H1 (cell line): ENCODE data around the gene GRIFIN. TPM values are rescaled to one million over a fixed set of nuclear protein-coding genes. Genes with fewer than 3 reads are reported as not detected.

Source experiments
- FOSL1 ChIP-seq: IDR thresholded peaks from 2 replicates; pipeline ENCODE4 v1.6.1; 2011; ENCODE audit warnings: mild to moderate bottlenecking, low read depth, low read length, moderate library complexity; ENCODE audit not compliant: insufficient read depth
- GTF2F1 ChIP-seq: IDR thresholded peaks from 2 replicates; pipeline ENCODE4 v1.6.1; 2012; ENCODE audit warnings: low read depth, low read length, improper control_type of control experiment, borderline replicate concordance
- HDAC6 ChIP-seq: IDR thresholded peaks from one replicate; pipeline ENCODE4 v1.7.1; 2012; ENCODE audit warnings: low read depth, mild to moderate bottlenecking, inconsistent platforms, low read length, moderate library complexity
- SP4 ChIP-seq: IDR thresholded peaks from 2 replicates; pipeline ENCODE4 v1.6.1; 2012; ENCODE audit warnings: low read length, inconsistent platforms
- polyA plus RNA-seq, 7 experiments: library from polyadenylated mRNA; depleted of rRNA in 3 of 7; stranded (reverse) in 5 of 7; unstranded in 2 of 7; fragments of >200 nt in 5 of 7; fragments of 200-250 nt in 2 of 7; gene quantifications; 1 replicate in 5 of 7; 2 replicates in 1 of 7; 4 replicates in 1 of 7; pipeline versions ENCODE4 v1.2.1 to v1.2.3, GENCODE V29; 2011 to 2013; ENCODE audit warnings: missing spikeins in 2 of 7, mixed read lengths in 2 of 7
- total RNA-seq: library from RNA; stranded (reverse); fragmentation: NEBNext Ultra II Directional; extraction: Animal tissue kit (Norgen Biotek cat#: 25700); gene quantifications from 2 replicates; pipeline ENCODE4 v1.2.1, GENCODE V29; 2021
- TF ChIP-seq, protein P1 (sequence below): IDR thresholded peaks from 2 replicates; pipeline ENCODE4 v1.6.1; 2011; ENCODE audit warnings: low read depth, mild to moderate bottlenecking, low read length; ENCODE audit not compliant: insufficient read depth

GRIFIN gene
- total and polyA plus RNA-seq, 2 of the 8 experiments (the other 6 are each of a cell fraction or from before 2014, with no cell fraction given), result not detected

GRCh38 chr7:2493205-2494164 is 17.3 kb upstream of the GRIFIN start (continued):
- TF ChIP-seq GTF2F1 (no peak), SP4 (no peak), HDAC6 (no peak), FOSL1 (no peak)
- TF ChIP-seq, protein P1, sequence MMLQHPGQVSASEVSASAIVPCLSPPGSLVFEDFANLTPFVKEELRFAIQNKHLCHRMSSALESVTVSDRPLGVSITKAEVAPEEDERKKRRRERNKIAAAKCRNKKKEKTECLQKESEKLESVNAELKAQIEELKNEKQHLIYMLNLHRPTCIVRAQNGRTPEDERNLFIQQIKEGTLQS, result no peak
- TF ChIP-seq, all 59 proteins: peak for 0
